Osteocyte (in vitro differentiated cells): ENCODE data around the gene TNFSF11. TPM values are rescaled to one million over a fixed set of nuclear protein-coding genes. Genes with fewer than 3 reads are reported as not detected.
"Not testable (repeated sequence)": the region's sequence is repeated elsewhere in the genome, so short reads cannot be mapped to it uniquely, and the experiment has no call there.

Experiments used
- DNase-seq: peaks from one replicate; pipeline ENCODE4 v3.0.0; 2021; ENCODE audit warnings: mixed read lengths; ENCODE audit not compliant: unreplicated experiment; ENCODE audit errors: extremely low spot score
- H3K27ac Mint-ChIP-seq: one replicate; pipeline ENCODE4 v1.8.0; 2021; ENCODE audit warnings: mild to moderate bottlenecking, mixed read lengths; ENCODE audit not compliant: unreplicated experiment
- H3K27me3 Mint-ChIP-seq: one replicate; pipeline ENCODE4 v1.8.0; 2021; ENCODE audit warnings: mixed read lengths; ENCODE audit not compliant: unreplicated experiment
- H3K36me3 Mint-ChIP-seq: one replicate; pipeline ENCODE4 v1.8.0; 2021; ENCODE audit warnings: mixed read lengths; ENCODE audit not compliant: unreplicated experiment
- H3K4me1 Mint-ChIP-seq: one replicate; pipeline ENCODE4 v1.8.0; 2021; ENCODE audit warnings: mixed read lengths; ENCODE audit not compliant: unreplicated experiment
- H3K4me3 Mint-ChIP-seq: one replicate; pipeline ENCODE4 v1.8.0; 2021; ENCODE audit warnings: mild to moderate bottlenecking, moderate library complexity, mixed read lengths; ENCODE audit not compliant: unreplicated experiment
- H3K9me3 Mint-ChIP-seq: one replicate; pipeline ENCODE4 v1.8.0; 2021; ENCODE audit warnings: mixed read lengths; ENCODE audit not compliant: unreplicated experiment
- total RNA-seq: library from RNA; stranded (reverse); gene quantifications from 2 replicates; pipeline ENCODE4 v1.2.1, GENCODE V29; 2021
- TF ChIP-seq, protein P1 (sequence below): fragments of 200-600 bp; sonication (generic); IDR thresholded peaks from 2 replicates; pipeline ENCODE4 v1.5.0; 2021; ENCODE audit warnings: antibody characterized with exemption, mild to moderate bottlenecking, moderate library complexity

TNFSF11 gene
- total RNA-seq, 1 donor from 2014 or later, result not detected

DNA sequence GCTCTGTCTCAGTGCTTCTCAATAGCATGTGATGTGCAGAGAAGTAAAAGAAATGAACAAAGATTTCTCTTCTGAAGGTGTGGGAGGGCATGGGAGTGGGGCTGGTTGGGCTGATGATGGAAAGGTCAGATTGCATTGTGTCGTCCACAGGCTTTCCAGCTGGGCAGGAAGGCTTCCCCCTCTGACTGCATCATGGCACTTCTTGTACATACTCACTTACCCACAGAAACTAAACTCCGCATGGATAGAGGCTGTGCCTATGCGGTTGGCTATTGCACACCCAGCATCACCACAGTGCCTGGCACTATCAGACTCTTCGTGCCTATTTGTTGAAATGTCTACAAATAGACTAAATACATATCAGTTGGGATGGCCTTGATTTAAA lies 24.4 kb upstream of the TNFSF11 start:
- TF ChIP-seq, protein P1, sequence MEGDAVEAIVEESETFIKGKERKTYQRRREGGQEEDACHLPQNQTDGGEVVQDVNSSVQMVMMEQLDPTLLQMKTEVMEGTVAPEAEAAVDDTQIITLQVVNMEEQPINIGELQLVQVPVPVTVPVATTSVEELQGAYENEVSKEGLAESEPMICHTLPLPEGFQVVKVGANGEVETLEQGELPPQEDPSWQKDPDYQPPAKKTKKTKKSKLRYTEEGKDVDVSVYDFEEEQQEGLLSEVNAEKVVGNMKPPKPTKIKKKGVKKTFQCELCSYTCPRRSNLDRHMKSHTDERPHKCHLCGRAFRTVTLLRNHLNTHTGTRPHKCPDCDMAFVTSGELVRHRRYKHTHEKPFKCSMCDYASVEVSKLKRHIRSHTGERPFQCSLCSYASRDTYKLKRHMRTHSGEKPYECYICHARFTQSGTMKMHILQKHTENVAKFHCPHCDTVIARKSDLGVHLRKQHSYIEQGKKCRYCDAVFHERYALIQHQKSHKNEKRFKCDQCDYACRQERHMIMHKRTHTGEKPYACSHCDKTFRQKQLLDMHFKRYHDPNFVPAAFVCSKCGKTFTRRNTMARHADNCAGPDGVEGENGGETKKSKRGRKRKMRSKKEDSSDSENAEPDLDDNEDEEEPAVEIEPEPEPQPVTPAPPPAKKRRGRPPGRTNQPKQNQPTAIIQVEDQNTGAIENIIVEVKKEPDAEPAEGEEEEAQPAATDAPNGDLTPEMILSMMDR, result no peak
- Mint-ChIP-seq H3K9me3 (peaks cover 4% of the 10 kb centered on the region), H3K4me1 (peaks cover 19% of the 10 kb centered on the region), H3K27ac (no peak overlapping the region), H3K27me3 (no peaks in the 10 kb centered on the region), H3K4me3 (no peak overlapping the region), H3K36me3 (no peaks in the 10 kb centered on the region)
- no peak for DNase-seq

DNA sequence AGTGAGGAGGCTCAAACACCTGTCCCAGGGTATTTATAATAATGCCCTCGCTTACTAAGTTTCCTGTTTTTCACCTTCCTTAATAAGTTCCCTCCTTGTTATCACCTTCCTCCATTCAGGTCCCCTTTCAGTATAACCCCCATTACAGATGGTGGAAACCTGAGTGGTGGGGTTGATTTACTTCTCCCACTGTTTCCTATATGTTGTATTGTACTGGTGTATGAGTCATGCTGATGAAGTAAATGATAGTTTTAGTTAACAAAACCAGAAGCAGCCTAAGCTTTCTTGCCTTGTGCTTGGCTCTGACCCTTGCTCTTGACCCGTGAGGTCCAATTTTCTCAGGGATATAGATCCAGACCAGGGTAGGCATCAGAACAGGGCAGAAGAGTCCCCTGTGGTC lies 22.3 kb upstream of the TNFSF11 start:
- H3K4me1 Mint-ChIP-seq, result peaks cover 19% of the 10 kb centered on the region
- H3K9me3 Mint-ChIP-seq, result peaks cover 4% of the 10 kb centered on the region
- DNase-seq, result no peak
- TF ChIP-seq, protein P1, result no peak
- H3K36me3 Mint-ChIP-seq, result no peaks in the 10 kb centered on the region
- H3K27ac Mint-ChIP-seq, result no peak overlapping the region
- H3K27me3 Mint-ChIP-seq, result no peaks in the 10 kb centered on the region
- H3K4me3 Mint-ChIP-seq, result no peak overlapping the region

DNA sequence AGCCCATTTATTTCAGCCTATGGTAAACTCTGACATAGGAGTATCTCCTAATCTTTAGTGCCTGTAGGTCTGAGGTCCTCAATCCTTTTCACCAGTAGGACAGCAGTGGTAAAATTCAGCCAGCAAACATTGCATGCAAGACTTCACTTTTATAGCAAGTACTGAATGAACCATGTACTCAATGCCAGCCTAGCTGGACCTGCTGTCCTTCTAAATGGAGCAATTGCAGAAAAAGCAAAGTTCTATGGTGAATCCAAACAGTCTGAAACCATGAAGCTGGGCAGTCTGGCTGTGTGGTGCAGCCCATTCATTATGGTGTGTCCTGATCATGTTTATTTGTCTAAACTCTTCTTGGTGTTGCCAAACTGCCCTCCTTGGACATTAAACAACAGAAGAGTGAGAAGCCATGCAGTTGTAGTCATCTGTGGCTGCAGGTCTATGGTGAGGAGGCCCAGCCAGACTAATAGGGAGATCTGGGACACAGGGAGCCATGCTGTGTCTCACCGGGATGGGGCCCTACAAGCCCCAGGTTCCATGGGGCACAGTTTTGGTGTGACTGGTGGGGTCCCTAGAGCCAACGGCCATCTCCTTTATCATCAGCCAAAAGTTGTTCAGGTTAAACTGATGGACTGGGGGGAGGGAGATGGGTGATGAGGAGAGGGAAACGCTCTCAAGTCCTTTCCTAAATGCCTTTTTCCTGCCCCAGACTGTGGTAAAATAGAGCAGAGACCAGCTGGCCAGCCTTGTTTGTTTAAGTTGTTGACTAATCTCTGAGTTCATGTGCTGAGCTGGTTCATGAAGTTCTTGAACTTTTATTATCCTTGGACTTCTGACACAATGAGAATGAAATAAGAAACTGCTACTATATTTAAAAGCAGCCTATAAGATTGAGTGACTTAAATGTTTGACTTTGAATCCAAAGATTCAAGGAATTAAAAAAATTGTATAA lies 20.6 kb upstream of the TNFSF11 start:
- Mint-ChIP-seq H3K36me3 (no peaks in the 10 kb centered on the region), H3K9me3 (no peaks in the 10 kb centered on the region), H3K4me3 (no peak overlapping the region), H3K4me1 (peaks cover 19% of the 10 kb centered on the region), H3K27me3 (no peaks in the 10 kb centered on the region), H3K27ac (peak overlapping the region; percentile 44)
- TF ChIP-seq, protein P1, result no peak
- no peak for DNase-seq

DNA sequence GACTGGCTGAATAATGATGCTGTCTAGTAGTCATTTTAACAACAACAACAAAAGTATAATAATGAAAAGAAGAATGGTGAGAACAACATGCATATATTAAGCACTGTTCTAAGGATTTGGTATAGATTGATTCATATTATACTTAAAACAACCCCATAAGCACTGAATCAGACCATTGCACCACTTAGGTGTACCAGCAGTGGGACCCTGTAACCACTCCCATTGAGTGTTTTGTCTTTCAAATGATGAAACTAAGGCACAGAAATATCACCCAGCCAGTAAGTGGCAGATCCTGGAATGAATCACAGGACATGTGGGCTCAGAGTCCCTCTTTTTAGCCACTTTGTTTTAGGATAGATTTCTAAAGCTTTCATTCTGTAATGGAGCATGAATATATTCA lies 14.9 kb upstream of the TNFSF11 start:
- Mint-ChIP-seq H3K27ac (no peak overlapping the region), H3K36me3 (no peaks in the 10 kb centered on the region), H3K9me3 (no peaks in the 10 kb centered on the region), H3K4me3 (no peak overlapping the region), H3K4me1 (peaks cover 14% of the 10 kb centered on the region), H3K27me3 (no peaks in the 10 kb centered on the region)
- TF ChIP-seq, protein P1, result no peak
- DNase-seq, result no peak

DNA sequence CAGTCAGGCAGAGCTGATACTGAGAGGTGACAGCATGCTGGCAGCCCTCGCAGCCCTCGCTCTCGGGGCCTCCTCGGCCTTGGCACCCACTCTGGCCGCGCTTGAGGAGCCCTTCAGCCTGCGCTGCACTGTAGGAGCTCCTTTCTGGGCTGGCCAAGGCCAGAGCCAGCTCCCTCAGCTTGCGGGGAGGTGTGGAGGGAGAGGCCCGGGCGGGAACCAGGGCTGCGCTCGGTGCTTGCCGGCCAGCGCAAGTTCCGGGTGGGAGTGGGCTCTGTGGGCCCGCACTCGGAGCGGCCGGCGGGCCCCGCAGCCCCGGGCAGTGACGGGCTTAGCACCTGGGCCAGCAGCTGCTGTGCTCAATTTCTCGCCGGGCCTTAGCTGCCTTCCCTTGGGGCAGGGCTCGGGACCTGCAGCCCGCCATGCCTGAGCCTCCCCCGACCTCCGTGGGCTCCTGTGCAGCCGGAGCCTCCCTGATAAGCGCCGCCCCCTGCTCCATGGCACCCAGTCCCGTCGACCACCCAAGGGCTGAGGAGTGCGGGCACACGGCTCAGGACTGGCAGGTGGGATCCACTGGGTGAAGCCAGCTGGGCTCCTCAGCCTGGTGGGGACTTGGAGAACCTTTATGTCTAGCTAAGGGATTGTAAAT lies 14.3 kb upstream of the TNFSF11 start:
- not testable (repeated sequence) for DNase-seq, H3K36me3 Mint-ChIP-seq, H3K4me3 Mint-ChIP-seq, H3K9me3 Mint-ChIP-seq, H3K27ac Mint-ChIP-seq, H3K27me3 Mint-ChIP-seq
- peaks cover 10% of the 10 kb centered on the region for H3K4me1 Mint-ChIP-seq

DNA sequence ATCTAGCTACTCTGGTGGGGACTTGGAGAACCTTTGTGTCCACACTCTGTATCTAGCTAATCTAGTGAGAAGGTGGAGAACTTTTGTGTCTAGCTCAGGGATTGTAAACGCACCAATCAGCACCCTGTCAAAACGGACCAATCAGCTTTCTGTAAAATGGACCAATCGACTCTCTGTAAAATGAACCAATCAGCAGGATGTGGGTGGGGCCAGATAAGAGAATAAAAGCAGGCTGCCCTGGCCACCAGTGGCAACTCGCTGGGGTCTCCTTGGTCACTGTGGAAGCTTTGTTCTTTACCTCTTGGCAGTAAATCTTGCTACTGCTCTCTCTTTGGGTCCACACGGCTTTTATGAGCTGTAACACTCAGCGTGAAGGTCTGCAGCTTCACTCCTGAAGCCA lies 13.6 kb upstream of the TNFSF11 start:
- H3K4me1 Mint-ChIP-seq, result peaks cover 10% of the 10 kb centered on the region
- not testable (repeated sequence) for H3K9me3 Mint-ChIP-seq, DNase-seq, H3K4me3 Mint-ChIP-seq, H3K27ac Mint-ChIP-seq, H3K36me3 Mint-ChIP-seq, H3K27me3 Mint-ChIP-seq
